IMR-90 (cell line): Measurements from ENCODE around the gene RABL2B. TPM values are rescaled to one million over a fixed set of nuclear protein-coding genes. Genes with fewer than 3 reads are reported as not detected.

Source experiments
- ATAC-seq: fragments of 200-7000 bp; cut with Tn5 transposase; 2 replicates; pipeline ENCODE4 v1.9.1; 2020; ENCODE audit warnings: low read depth, mild to moderate bottlenecking, moderate library complexity
- BruUV-seq: library from RNA; stranded (reverse); fragments of 400-500 nt; replicated peaks from 2 replicates; lab custom pipeline; 2021; lab: Mats Ljungman, UMichigan
- CTCF ChIA-PET: fragments of 300-600 bp; formaldehyde crosslinking; extraction: SDS; loops from one replicate; lab custom pipeline; 2021; ENCODE audit warnings: antibody characterized with exemption; lab: Yijun Ruan, JAX
- POLR2A ChIA-PET: fragments of 300-600 bp; sonication (Branson Sonifier 250); formaldehyde crosslinking; loops from one replicate; lab custom pipeline; 2022; ENCODE audit warnings: antibody characterized with exemption; ENCODE audit not compliant: unreplicated experiment; lab: Charles Lee
- DNase-seq: peaks from one replicate; pipeline ENCODE4 v3.0.0; 2013
- H2AFZ ChIP-seq: replicated peaks from 2 replicates; pipeline ENCODE3; 2013; ENCODE audit warnings: low read length, mild to moderate bottlenecking; ENCODE audit not compliant: poor library complexity
- H2AK5ac ChIP-seq: 2 replicates; pipeline ENCODE4 v1.6.1; 2013; ENCODE audit warnings: low read depth, low read length, inconsistent platforms
- H2AK9ac ChIP-seq: replicated peaks from 2 replicates; pipeline ENCODE3; 2013; ENCODE audit warnings: mild to moderate bottlenecking, low read depth, low read length, moderate library complexity; ENCODE audit not compliant: poor library complexity
- H2BK120ac ChIP-seq: 2 replicates; pipeline ENCODE4 v1.6.1; 2013; ENCODE audit warnings: low read depth, low read length, inconsistent platforms
- H2BK15ac ChIP-seq: 3 replicates; pipeline ENCODE4 v1.6.1; 2013; ENCODE audit warnings: low read depth, low read length, inconsistent platforms
- H2BK20ac ChIP-seq: 2 replicates; pipeline ENCODE4 v1.6.1; 2013; ENCODE audit warnings: low read depth, mild to moderate bottlenecking, inconsistent platforms, low read length, moderate library complexity
- H2BK5ac ChIP-seq: 2 replicates; pipeline ENCODE4 v1.6.1; 2013; ENCODE audit warnings: mild to moderate bottlenecking, low read depth, low read length, inconsistent platforms; ENCODE audit not compliant: poor library complexity, severe bottlenecking
- H3K14ac ChIP-seq: replicated peaks from 2 replicates; pipeline ENCODE4 v1.6.1; 2013; ENCODE audit warnings: low read depth, low read length, inconsistent platforms
- H3K18ac ChIP-seq: 2 replicates; pipeline ENCODE4 v1.6.1; 2013; ENCODE audit warnings: low read depth, low read length, control low read depth
- H3K23ac ChIP-seq: 2 replicates; pipeline ENCODE4 v1.6.1; 2013; ENCODE audit warnings: low read depth, low read length, inconsistent platforms
- H3K27ac ChIP-seq: 2 replicates; pipeline ENCODE4 v1.5.1; 2013; ENCODE audit warnings: mild to moderate bottlenecking, control low read depth, low read length; ENCODE audit not compliant: insufficient read depth
- H3K27me3 ChIP-seq: 2 replicates; pipeline ENCODE4 v1.6.1; 2013; ENCODE audit warnings: low read length; ENCODE audit not compliant: control insufficient read depth, insufficient read depth
- H3K36me3 ChIP-seq: 2 replicates; pipeline ENCODE4 v1.6.1; 2013; ENCODE audit warnings: low read length, mixed read lengths; ENCODE audit not compliant: control insufficient read depth, insufficient read depth
- H3K4ac ChIP-seq: 2 replicates; pipeline ENCODE4 v1.6.1; 2013; ENCODE audit warnings: low read depth, low read length, inconsistent platforms
- H3K4me1 ChIP-seq: 2 replicates; pipeline ENCODE4 v1.6.1; 2013; ENCODE audit warnings: low read length, mixed read lengths; ENCODE audit not compliant: control insufficient read depth, insufficient read depth
- H3K4me2 ChIP-seq: 2 replicates; pipeline ENCODE4 v1.6.1; 2013; ENCODE audit warnings: low read depth, mild to moderate bottlenecking, control low read depth, low read length, moderate library complexity
- H3K4me3 ChIP-seq: 2 replicates; pipeline ENCODE4 v1.5.1; 2013; ENCODE audit warnings: low read depth, mild to moderate bottlenecking, control low read depth, low read length, moderate library complexity; ENCODE audit not compliant: insufficient read depth
- H3K56ac ChIP-seq: 2 replicates; pipeline ENCODE4 v1.6.1; 2013; ENCODE audit warnings: low read length, inconsistent platforms; ENCODE audit not compliant: insufficient read depth; ENCODE audit errors: extremely low read depth
- H3K79me1 ChIP-seq, 2 experiments: 2 replicates each; pipeline ENCODE4 v1.6.1; 2013; ENCODE audit warnings: low read length in 2 of 2, inconsistent platforms in 1 of 2, low read depth in 1 of 2
- H3K9ac ChIP-seq: 2 replicates; pipeline ENCODE4 v1.6.1; 2013; ENCODE audit warnings: low read depth, low read length, control low read depth
- H3K9me1 ChIP-seq: 2 replicates; pipeline ENCODE4 v1.6.1; 2013; ENCODE audit warnings: low read length, inconsistent platforms; ENCODE audit not compliant: insufficient read depth
- H3K9me3 ChIP-seq: 2 replicates; pipeline ENCODE4 v1.6.1; 2013; ENCODE audit warnings: low read length; ENCODE audit not compliant: control insufficient read depth, insufficient read depth
- H4K20me1 ChIP-seq: 2 replicates; pipeline ENCODE4 v1.6.1; 2013; ENCODE audit warnings: low read length, inconsistent platforms; ENCODE audit not compliant: insufficient read depth
- H4K5ac ChIP-seq: 2 replicates; pipeline ENCODE4 v1.6.1; 2013; ENCODE audit warnings: mild to moderate bottlenecking, low read depth, low read length, control low read depth
- H4K8ac ChIP-seq, 2 experiments: 2 replicates each; pipeline ENCODE4 v1.6.1; 2013; ENCODE audit warnings: low read depth in 2 of 2, low read length in 2 of 2, control low read depth in 1 of 2, inconsistent platforms in 1 of 2
- H4K91ac ChIP-seq: 2 replicates; pipeline ENCODE4 v1.6.1; 2013; ENCODE audit warnings: low read depth, low read length, inconsistent platforms; ENCODE audit not compliant: insufficient read depth
- CEBPB ChIP-seq: IDR thresholded peaks from 2 replicates; pipeline ENCODE4 v1.6.1; 2012; ENCODE audit warnings: low read depth, low read length, improper control_type of control experiment
- CHD1 ChIP-seq: IDR thresholded peaks from 2 replicates; pipeline ENCODE4 v1.6.1; 2012; ENCODE audit warnings: low read depth, low read length, improper control_type of control experiment
- CTCF ChIP-seq: conservative IDR thresholded peaks from 2 replicates; pipeline ENCODE4 v1.5.1; 2012; ENCODE audit warnings: mild to moderate bottlenecking, low read depth, low read length, improper control_type of control experiment
- ELK1 ChIP-seq: fragments of 150-350 bp; IDR thresholded peaks from 2 replicates; pipeline ENCODE4 v1.6.1; 2016; ENCODE audit warnings: low read depth, mild to moderate bottlenecking, low read length, moderate library complexity, borderline replicate concordance
- FOS ChIP-seq: fragments of 150-350 bp; IDR thresholded peaks from 2 replicates; pipeline ENCODE4 v1.6.1; 2016; ENCODE audit warnings: low read depth, low read length
- MAFK ChIP-seq: IDR thresholded peaks from 2 replicates; pipeline ENCODE4 v1.6.1; 2012; ENCODE audit warnings: low read depth, low read length, improper control_type of control experiment
- MAZ ChIP-seq: IDR thresholded peaks from 2 replicates; pipeline ENCODE4 v1.6.1; 2012; ENCODE audit warnings: low read depth, mild to moderate bottlenecking, low read length, improper control_type of control experiment, moderate library complexity, borderline replicate concordance
- MXI1 ChIP-seq: IDR thresholded peaks from 2 replicates; pipeline ENCODE4 v1.6.1; 2012; ENCODE audit warnings: low read depth, mild to moderate bottlenecking, low read length, moderate library complexity, borderline replicate concordance
- POLR2A ChIP-seq: IDR thresholded peaks from 2 replicates; pipeline ENCODE4 v1.6.1; 2012; ENCODE audit warnings: mild to moderate bottlenecking, low read depth, low read length
- RAD21 ChIP-seq: IDR thresholded peaks from 2 replicates; pipeline ENCODE4 v1.6.1; 2012; ENCODE audit warnings: low read length, improper control_type of control experiment
- RCOR1 ChIP-seq: IDR thresholded peaks from 2 replicates; pipeline ENCODE4 v1.6.1; 2012; ENCODE audit warnings: mild to moderate bottlenecking, low read length, improper control_type of control experiment; ENCODE audit not compliant: insufficient replicate concordance
- RFX5 ChIP-seq: IDR thresholded peaks from 2 replicates; pipeline ENCODE4 v1.8.0; 2012; ENCODE audit warnings: low read depth, mild to moderate bottlenecking, low read length, moderate library complexity
- WGBS, 2 experiments: methylation state at CpG; one replicate each; pipeline versions ENCODE4 v1.1.5 to v1.1.7; 2013; ENCODE audit warnings: missing lambda C conversion rate in 2 of 2; ENCODE audit not compliant: insufficient read length in 1 of 2; ENCODE audit errors: extremely low coverage in 2 of 2; 5-methylcytosine and 5-hydroxymethylcytosine counted together
- dilution Hi-C: fragments of 300-500 bp; cut with HindIII; formaldehyde crosslinking; loops from one replicate; pipeline ENCODE4 v1.14.3; 2018; ENCODE audit warnings: low sequenced_read_pairs; ENCODE audit not compliant: unreplicated experiment
- in situ Hi-C: fragments of 300-500 bp; cut with MboI; formaldehyde crosslinking; loops from 3 replicates; pipeline ENCODE4 v1.14.3; 2019; ENCODE audit warnings: low sequenced_read_pairs, inconsistent platforms, mixed read lengths
- intact Hi-C: fragments of 100-400 bp; cut with micrococcal nuclease; formaldehyde crosslinking; loops from 2 replicates; pipeline ENCODE4 v1.10.0; 2022
- polyA plus RNA-seq, 3 experiments: library from polyadenylated mRNA; depleted of rRNA; stranded (reverse); fragments of >200 nt; gene quantifications; 2 replicates each; pipeline ENCODE4 v1.2.3, GENCODE V29; 2012; ENCODE audit warnings: low replicate concordance in 1 of 3
- total RNA-seq: library from RNA; depleted of rRNA; stranded (reverse); fragments of >200 nt; gene quantifications from 2 replicates; pipeline ENCODE4 v1.2.3, GENCODE V29; 2012

RABL2B gene
- total and polyA plus RNA-seq, 2 of the 4 experiments (the other 2 are of a cell fraction), result 8.4 to 23.3 TPM

GRCh38 chr22:50722048-50722701 is 61.3 kb downstream of the RABL2B start:
- no peak overlapping the region for H4K91ac ChIP-seq

More at GRCh38 chr22:50722048-50722701, 61.3 kb downstream of the RABL2B start:
- Histone ChIP-seq H3K9ac (no peak overlapping the region), H3K56ac (no peak overlapping the region), H2BK20ac (no peak overlapping the region), H2AK5ac (no peak overlapping the region), H3K23ac (no peak overlapping the region), H2AFZ (no peak overlapping the region), H3K18ac (no peak overlapping the region), H3K4me3 (no peak overlapping the region), H3K9me3 (no peaks in the 10 kb centered on the region), H3K27me3 (peaks cover 17% of the 10 kb centered on the region; the same call in 1 of the 2 replicates), H3K4ac (no peak overlapping the region), H3K9me1 (no peaks in the 10 kb centered on the region), H2BK15ac (no peak overlapping the region), H4K20me1 (no peaks in the 10 kb centered on the region; the same call in 1 of the 2 replicates), H3K4me1 (no peaks in the 10 kb centered on the region), H3K36me3 (peaks cover 17% of the 10 kb centered on the region), H2BK5ac (no peak overlapping the region), H3K27ac (no peak overlapping the region), H2BK120ac (no peak overlapping the region), H2AK9ac (no peak overlapping the region), H3K79me1 (no peaks in the 10 kb centered on the region), H3K4me2 (no peak overlapping the region), H4K5ac (no peak overlapping the region), H3K14ac (no peak overlapping the region), H4K8ac (no peak overlapping the region)
- no TSS peak for BruUV-seq
- in situ Hi-C loops (no loop called here), intact Hi-C loops (no loop called here), dilution Hi-C loops (no loop called here)
- ChIA-PET POLR2A (interaction anchor here (0.6 kb wide), 1 partner anchor 622 kb away, joined by 4 read pairs; no protein-coding TSS in a partner anchor), CTCF (no interaction called here)
- TF ChIP-seq RAD21, result no peak
- TF ChIP-seq MAFK, result no peak
- TF ChIP-seq RFX5, result no peak
- no peak for TF ChIP-seq MAZ
- no peak for TF ChIP-seq POLR2A
- no peak for TF ChIP-seq ELK1
- no peak for TF ChIP-seq RCOR1
- no peak for TF ChIP-seq CEBPB
- no peak for TF ChIP-seq FOS
- no peak for TF ChIP-seq MXI1
- no peak for TF ChIP-seq CHD1
- no peak for TF ChIP-seq CTCF
- 88% methylated on average over 26 of the region's 33 CpGs; no CpG with 5 or more reads in 1 of the 2 experiments for WGBS, 2 experiments
- no peak for DNase-seq
- no peak for ATAC-seq
